ENCODE data around the gene ATG4A. TPM values are rescaled to one million over a fixed set of nuclear protein-coding genes. Genes with fewer than 3 reads are reported as not detected.

ATG4A gene
- total and polyA plus RNA-seq, 9 of the 15 experiments (the other 6 are each of a cell fraction or from before 2014, with no cell fraction given): 7.3 to 24.5 (median 16.6) TPM

GRCh38 chrX:108090491-108091263 is 901 bp upstream of the ATG4A start (continued):
- TF ChIP-seq HNRNPL (IDR thresholded peaks at IDR 0.05; ENCODE audit: low read depth, low read length): no peak
- TF ChIP-seq ZNF23 (CRISPR knock-in tag; IDR thresholded peaks at IDR 0.05): no peak
- no peak for TF ChIP-seq ZNF143 (CRISPR knock-in tag; IDR thresholded peaks at IDR 0.05)
- TF ChIP-seq MLLT1 (IDR thresholded peaks at IDR 0.05): peak; percentile 80 to 86
- no peak for TF ChIP-seq GTF2F1 (IDR thresholded peaks at IDR 0.05; ENCODE audit: low read depth, low read length)
- TF ChIP-seq NCOA4 (IDR thresholded peaks at IDR 0.05; ENCODE audit: partially characterized antibody): no peak
- TF ChIP-seq ERF (CRISPR knock-in tag; IDR thresholded peaks at IDR 0.05): no peak
- no peak for TF ChIP-seq YBX1 (IDR thresholded peaks at IDR 0.05)
- TF ChIP-seq ZNF766 (CRISPR knock-in tag; conservative IDR thresholded peaks at IDR 0.05): no peak
- peak; percentile 49 for TF ChIP-seq TAF9B (IDR thresholded peaks at IDR 0.05; ENCODE audit: partially characterized antibody)
- 0 out of 2 replicates have a peak, but pooled peaks have one; percentile 8 for TF ChIP-seq TAF7 (tag; IDR thresholded peaks at IDR 0.05)
- TF ChIP-seq ATF4 (CRISPR knock-in tag; IDR thresholded peaks at IDR 0.05): no peak
- no peak for TF ChIP-seq GATAD2A (IDR thresholded peaks at IDR 0.05)
- TF ChIP-seq ZNF695 (CRISPR knock-in tag; IDR thresholded peaks at IDR 0.05): no peak
- no peak for TF ChIP-seq CSDE1 (IDR thresholded peaks at IDR 0.05)
- no peak for TF ChIP-seq ZNF239 (CRISPR knock-in tag; IDR thresholded peaks at IDR 0.05)
- no peak for TF ChIP-seq ZNF3 (CRISPR knock-in tag; IDR thresholded peaks at IDR 0.05)
- no peak for TF ChIP-seq TCF7 (IDR thresholded peaks at IDR 0.05; ENCODE audit: borderline replicate concordance)
- no peak for TF ChIP-seq STAG1 (CRISPR knock-in tag; IDR thresholded peaks at IDR 0.05; ENCODE audit: borderline replicate concordance)
- no peak for TF ChIP-seq ZNF280B (CRISPR knock-in tag; IDR thresholded peaks at IDR 0.05)
- TF ChIP-seq MTA2 (IDR thresholded peaks at IDR 0.05; ENCODE audit: low read depth): no peak
- peak; percentile 58 for TF ChIP-seq TAF1 (IDR thresholded peaks at IDR 0.05; ENCODE audit: control insufficient read depth, extremely low read depth, insufficient read depth, low read length, severe bottlenecking)
- TF ChIP-seq HMGN3 (IDR thresholded peaks at IDR 0.05; ENCODE audit: borderline replicate concordance, extremely low read depth, insufficient read length, low read depth, low read length): no peak
- TF ChIP-seq NCOA2 (IDR thresholded peaks at IDR 0.05; ENCODE audit: partially characterized antibody in 2 of 2): no peak
- TF ChIP-seq SMAD4 (CRISPR knock-in tag; conservative IDR thresholded peaks at IDR 0.05): no peak
- TF ChIP-seq KDM5B (IDR thresholded peaks at IDR 0.05; ENCODE audit: insufficient replicate concordance, low read depth, low read length): peak; percentile 47
- TF ChIP-seq SIN3A (IDR thresholded peaks at IDR 0.05; ENCODE audit: borderline replicate concordance in 2 of 2, control insufficient read depth in 1 of 2, low read depth in 2 of 2, low read length in 2 of 2): 0 out of 4 replicates have a peak, but pooled peaks of 1 of the 2 experiments have one; percentile 41

Measured in K562 (cell line).